IMR-90 (cell line): Measurements from ENCODE around the gene PARD3. TPM values are rescaled to one million over a fixed set of nuclear protein-coding genes. Genes with fewer than 3 reads are reported as not detected.

ENCODE experiments used
- ATAC-seq: fragments of 200-7000 bp; cut with Tn5 transposase; 2 replicates; pipeline ENCODE4 v1.9.1; 2020; ENCODE audit warnings: low read depth, mild to moderate bottlenecking, moderate library complexity
- BruUV-seq: library from RNA; stranded (reverse); fragments of 400-500 nt; replicated peaks from 2 replicates; lab custom pipeline; 2021; lab: Mats Ljungman, UMichigan
- CTCF ChIA-PET: fragments of 300-600 bp; formaldehyde crosslinking; extraction: SDS; loops from one replicate; lab custom pipeline; 2021; ENCODE audit warnings: antibody characterized with exemption; lab: Yijun Ruan, JAX
- POLR2A ChIA-PET: fragments of 300-600 bp; sonication (Branson Sonifier 250); formaldehyde crosslinking; loops from one replicate; lab custom pipeline; 2022; ENCODE audit warnings: antibody characterized with exemption; ENCODE audit not compliant: unreplicated experiment; lab: Charles Lee
- DNase-seq: peaks from one replicate; pipeline ENCODE4 v3.0.0; 2013
- H2AFZ ChIP-seq: replicated peaks from 2 replicates; pipeline ENCODE3; 2013; ENCODE audit warnings: low read length, mild to moderate bottlenecking; ENCODE audit not compliant: poor library complexity
- H2AK5ac ChIP-seq: 2 replicates; pipeline ENCODE4 v1.6.1; 2013; ENCODE audit warnings: low read depth, low read length, inconsistent platforms
- H2AK9ac ChIP-seq: replicated peaks from 2 replicates; pipeline ENCODE3; 2013; ENCODE audit warnings: mild to moderate bottlenecking, low read depth, low read length, moderate library complexity; ENCODE audit not compliant: poor library complexity
- H2BK120ac ChIP-seq: 2 replicates; pipeline ENCODE4 v1.6.1; 2013; ENCODE audit warnings: low read depth, low read length, inconsistent platforms
- H2BK15ac ChIP-seq: 3 replicates; pipeline ENCODE4 v1.6.1; 2013; ENCODE audit warnings: low read depth, low read length, inconsistent platforms
- H2BK20ac ChIP-seq: 2 replicates; pipeline ENCODE4 v1.6.1; 2013; ENCODE audit warnings: low read depth, mild to moderate bottlenecking, inconsistent platforms, low read length, moderate library complexity
- H2BK5ac ChIP-seq: 2 replicates; pipeline ENCODE4 v1.6.1; 2013; ENCODE audit warnings: mild to moderate bottlenecking, low read depth, low read length, inconsistent platforms; ENCODE audit not compliant: poor library complexity, severe bottlenecking
- H3K14ac ChIP-seq: replicated peaks from 2 replicates; pipeline ENCODE4 v1.6.1; 2013; ENCODE audit warnings: low read depth, low read length, inconsistent platforms
- H3K18ac ChIP-seq: 2 replicates; pipeline ENCODE4 v1.6.1; 2013; ENCODE audit warnings: low read depth, low read length, control low read depth
- H3K23ac ChIP-seq: 2 replicates; pipeline ENCODE4 v1.6.1; 2013; ENCODE audit warnings: low read depth, low read length, inconsistent platforms
- H3K27ac ChIP-seq: 2 replicates; pipeline ENCODE4 v1.5.1; 2013; ENCODE audit warnings: mild to moderate bottlenecking, control low read depth, low read length; ENCODE audit not compliant: insufficient read depth
- H3K27me3 ChIP-seq: 2 replicates; pipeline ENCODE4 v1.6.1; 2013; ENCODE audit warnings: low read length; ENCODE audit not compliant: control insufficient read depth, insufficient read depth
- H3K36me3 ChIP-seq: 2 replicates; pipeline ENCODE4 v1.6.1; 2013; ENCODE audit warnings: low read length, mixed read lengths; ENCODE audit not compliant: control insufficient read depth, insufficient read depth
- H3K4ac ChIP-seq: 2 replicates; pipeline ENCODE4 v1.6.1; 2013; ENCODE audit warnings: low read depth, low read length, inconsistent platforms
- H3K4me1 ChIP-seq: 2 replicates; pipeline ENCODE4 v1.6.1; 2013; ENCODE audit warnings: low read length, mixed read lengths; ENCODE audit not compliant: control insufficient read depth, insufficient read depth
- H3K4me2 ChIP-seq: 2 replicates; pipeline ENCODE4 v1.6.1; 2013; ENCODE audit warnings: low read depth, mild to moderate bottlenecking, control low read depth, low read length, moderate library complexity
- H3K4me3 ChIP-seq: 2 replicates; pipeline ENCODE4 v1.5.1; 2013; ENCODE audit warnings: low read depth, mild to moderate bottlenecking, control low read depth, low read length, moderate library complexity; ENCODE audit not compliant: insufficient read depth
- H3K56ac ChIP-seq: 2 replicates; pipeline ENCODE4 v1.6.1; 2013; ENCODE audit warnings: low read length, inconsistent platforms; ENCODE audit not compliant: insufficient read depth; ENCODE audit errors: extremely low read depth
- H3K79me1 ChIP-seq, 2 experiments: 2 replicates each; pipeline ENCODE4 v1.6.1; 2013; ENCODE audit warnings: low read length in 2 of 2, inconsistent platforms in 1 of 2, low read depth in 1 of 2
- H3K9ac ChIP-seq: 2 replicates; pipeline ENCODE4 v1.6.1; 2013; ENCODE audit warnings: low read depth, low read length, control low read depth
- H3K9me1 ChIP-seq: 2 replicates; pipeline ENCODE4 v1.6.1; 2013; ENCODE audit warnings: low read length, inconsistent platforms; ENCODE audit not compliant: insufficient read depth
- H3K9me3 ChIP-seq: 2 replicates; pipeline ENCODE4 v1.6.1; 2013; ENCODE audit warnings: low read length; ENCODE audit not compliant: control insufficient read depth, insufficient read depth
- H4K20me1 ChIP-seq: 2 replicates; pipeline ENCODE4 v1.6.1; 2013; ENCODE audit warnings: low read length, inconsistent platforms; ENCODE audit not compliant: insufficient read depth
- H4K5ac ChIP-seq: 2 replicates; pipeline ENCODE4 v1.6.1; 2013; ENCODE audit warnings: mild to moderate bottlenecking, low read depth, low read length, control low read depth
- H4K8ac ChIP-seq, 2 experiments: 2 replicates each; pipeline ENCODE4 v1.6.1; 2013; ENCODE audit warnings: low read depth in 2 of 2, low read length in 2 of 2, control low read depth in 1 of 2, inconsistent platforms in 1 of 2
- H4K91ac ChIP-seq: 2 replicates; pipeline ENCODE4 v1.6.1; 2013; ENCODE audit warnings: low read depth, low read length, inconsistent platforms; ENCODE audit not compliant: insufficient read depth
- MAFK ChIP-seq: IDR thresholded peaks from 2 replicates; pipeline ENCODE4 v1.6.1; 2012; ENCODE audit warnings: low read depth, low read length, improper control_type of control experiment
- MXI1 ChIP-seq: IDR thresholded peaks from 2 replicates; pipeline ENCODE4 v1.6.1; 2012; ENCODE audit warnings: low read depth, mild to moderate bottlenecking, low read length, moderate library complexity, borderline replicate concordance
- RAD21 ChIP-seq: IDR thresholded peaks from 2 replicates; pipeline ENCODE4 v1.6.1; 2012; ENCODE audit warnings: low read length, improper control_type of control experiment
- SMC3 ChIP-seq: fragments of 150-350 bp; IDR thresholded peaks from 2 replicates; pipeline ENCODE4 v1.6.1; 2016; ENCODE audit warnings: low read depth, mild to moderate bottlenecking, antibody characterized with exemption, low read length, moderate library complexity
- WGBS, 2 experiments: methylation state at CpG; one replicate each; pipeline versions ENCODE4 v1.1.5 to v1.1.7; 2013; ENCODE audit warnings: missing lambda C conversion rate in 2 of 2; ENCODE audit not compliant: insufficient read length in 1 of 2; ENCODE audit errors: extremely low coverage in 2 of 2; 5-methylcytosine and 5-hydroxymethylcytosine counted together
- dilution Hi-C: fragments of 300-500 bp; cut with HindIII; formaldehyde crosslinking; loops from one replicate; pipeline ENCODE4 v1.14.3; 2018; ENCODE audit warnings: low sequenced_read_pairs; ENCODE audit not compliant: unreplicated experiment
- in situ Hi-C: fragments of 300-500 bp; cut with MboI; formaldehyde crosslinking; loops from 3 replicates; pipeline ENCODE4 v1.14.3; 2019; ENCODE audit warnings: low sequenced_read_pairs, inconsistent platforms, mixed read lengths
- intact Hi-C: fragments of 100-400 bp; cut with micrococcal nuclease; formaldehyde crosslinking; loops from 2 replicates; pipeline ENCODE4 v1.10.0; 2022
- polyA plus RNA-seq, 3 experiments: library from polyadenylated mRNA; depleted of rRNA; stranded (reverse); fragments of >200 nt; gene quantifications; 2 replicates each; pipeline ENCODE4 v1.2.3, GENCODE V29; 2012; ENCODE audit warnings: low replicate concordance in 1 of 3
- total RNA-seq: library from RNA; depleted of rRNA; stranded (reverse); fragments of >200 nt; gene quantifications from 2 replicates; pipeline ENCODE4 v1.2.3, GENCODE V29; 2012

PARD3 gene
- total and polyA plus RNA-seq, 2 of the 4 experiments (the other 2 are of a cell fraction): 14.6 to 37.5 TPM

GRCh38 chr10:34589275-34589674 is 225.8 kb downstream of the PARD3 start:
- no peaks in the 10 kb centered on the region for H4K20me1 ChIP-seq
- in situ Hi-C loops (no loop called here), dilution Hi-C loops (no loop called here), intact Hi-C loops (no loop called here)
- H4K8ac ChIP-seq: no peak overlapping the region
- H3K4me3 ChIP-seq: no peak overlapping the region
- no peak for ATAC-seq
- H3K9ac ChIP-seq: no peak overlapping the region
- DNase-seq: no peak
- ChIA-PET POLR2A (no interaction called here), CTCF (no interaction called here)
- H3K18ac ChIP-seq: no peak overlapping the region
- no peak overlapping the region for H3K14ac ChIP-seq
- no peak overlapping the region for H2BK5ac ChIP-seq
- H3K56ac ChIP-seq: no peak overlapping the region
- no peak overlapping the region for H2AK9ac ChIP-seq
- no peak overlapping the region for H2AFZ ChIP-seq
- no peak for TF ChIP-seq SMC3
- TF ChIP-seq MAFK: no peak
- no peak for TF ChIP-seq RAD21
- TF ChIP-seq MXI1: no peak
- no CpG with 5 or more reads among the region's 3 CpGs for WGBS, 2 experiments
- H3K36me3 ChIP-seq: no peaks in the 10 kb centered on the region
- peaks cover 14 to 16% of the 10 kb centered on the region in 2 experiments; a peak in 2 of 4 replicates for H3K79me1 ChIP-seq
- H2BK20ac ChIP-seq: no peak overlapping the region
- H3K4ac ChIP-seq: no peak overlapping the region
- no peak overlapping the region for H3K4me2 ChIP-seq
- 0 out of 2 replicates have a peak, but pooled peaks cover 2% of the 10 kb centered on the region for H3K9me1 ChIP-seq
- H4K91ac ChIP-seq: no peak overlapping the region
- H2BK120ac ChIP-seq: no peak overlapping the region
- H3K27me3 ChIP-seq: no peaks in the 10 kb centered on the region
- BruUV-seq: no TSS peak
- H4K5ac ChIP-seq: no peak overlapping the region
- no peak overlapping the region for H2BK15ac ChIP-seq
- H3K23ac ChIP-seq: no peak overlapping the region
- no peaks in the 10 kb centered on the region for H3K9me3 ChIP-seq
- no peak overlapping the region for H3K27ac ChIP-seq
- H3K4me1 ChIP-seq: peaks cover 6% of the 10 kb centered on the region
- H2AK5ac ChIP-seq: no peak overlapping the region
